MM.1S (cell line): ENCODE measurements around the gene GM2A.

Experiments
- DNase-seq: peaks from one replicate; pipeline ENCODE4 v3.0.0-alpha.2; 2015
- H2AFZ ChIP-seq: fragments of 300-600 bp; sonication (generic); 2 replicates; pipeline ENCODE4 v1.6.0; 2016; ENCODE audit warnings: antibody characterized with exemption, low read length
- H3F3A ChIP-seq: fragments of 300-600 bp; sonication (generic); 2 replicates; pipeline ENCODE4 v1.6.1; 2016; ENCODE audit warnings: mild to moderate bottlenecking, antibody characterized with exemption, low read length, moderate library complexity, mixed read lengths; ENCODE audit not compliant: insufficient read depth
- H3K27ac ChIP-seq: fragments of 300-600 bp; sonication (generic); 2 replicates; pipeline ENCODE4 v1.5.1; 2016; ENCODE audit warnings: mild to moderate bottlenecking, low read length
- H3K27me3 ChIP-seq: fragments of 300-600 bp; sonication (generic); replicated peaks from 2 replicates; pipeline ENCODE4 v1.6.0; 2016; ENCODE audit warnings: low read length; ENCODE audit not compliant: insufficient read depth
- H3K36me3 ChIP-seq: fragments of 300-600 bp; sonication (generic); replicated peaks from 2 replicates; pipeline ENCODE4 v1.6.1; 2016; ENCODE audit warnings: mild to moderate bottlenecking, low read length, mixed read lengths; ENCODE audit not compliant: insufficient read depth
- H3K4me1 ChIP-seq: fragments of 300-600 bp; sonication (generic); 2 replicates; pipeline ENCODE4 v1.6.1; 2016; ENCODE audit warnings: low read length, mixed read lengths
- H3K4me2 ChIP-seq: fragments of 300-600 bp; sonication (generic); 2 replicates; pipeline ENCODE4 v1.6.0; 2016; ENCODE audit warnings: low read depth, low read length
- H3K4me3 ChIP-seq: fragments of 300-600 bp; sonication (generic); 2 replicates; pipeline ENCODE4 v1.5.1; 2016; ENCODE audit warnings: low read length, mixed read lengths
- H3K79me2 ChIP-seq: fragments of 300-600 bp; sonication (generic); 2 replicates; pipeline ENCODE4 v1.6.1; 2016; ENCODE audit warnings: mixed run types, low read length, mixed read lengths
- H3K9ac ChIP-seq: fragments of 300-600 bp; sonication (generic); 2 replicates; pipeline ENCODE4 v1.6.1; 2016; ENCODE audit warnings: low read length, mixed read lengths
- H3K9me2 ChIP-seq: fragments of 300-600 bp; sonication (generic); replicated peaks from 2 replicates; pipeline ENCODE4 v1.6.1; 2016; ENCODE audit warnings: mild to moderate bottlenecking, low read length, mixed read lengths; ENCODE audit not compliant: insufficient read depth
- H3K9me3 ChIP-seq: fragments of 300-600 bp; sonication (generic); replicated peaks from 2 replicates; pipeline ENCODE4 v1.6.1; 2016; ENCODE audit warnings: mild to moderate bottlenecking, low read length, mixed read lengths; ENCODE audit not compliant: insufficient read depth
- H4K20me1 ChIP-seq: fragments of 300-600 bp; sonication (generic); 2 replicates; pipeline ENCODE4 v1.6.1; 2016; ENCODE audit warnings: mild to moderate bottlenecking, low read length, moderate library complexity, mixed read lengths; ENCODE audit not compliant: insufficient read depth
- EZH2 ChIP-seq: fragments of 300-600 bp; sonication (generic); optimal IDR thresholded peaks from 2 replicates; pipeline ENCODE3; 2017; ENCODE audit warnings: low read depth, mild to moderate bottlenecking, antibody characterized with exemption, low read length, mixed read lengths
- EZH2phosphoT487 ChIP-seq: fragments of 300-600 bp; sonication (generic); IDR thresholded peaks from 2 replicates; pipeline ENCODE4 v1.6.1; 2018; ENCODE audit warnings: antibody characterized with exemption, low read length
- TF ChIP-seq, protein P1 (sequence below): fragments of 300-600 bp; sonication (generic); IDR thresholded peaks from 2 replicates; pipeline ENCODE4 v1.5.1; 2016; ENCODE audit warnings: antibody characterized with exemption, low read length, mixed read lengths

The GM2A gene

DNA sequence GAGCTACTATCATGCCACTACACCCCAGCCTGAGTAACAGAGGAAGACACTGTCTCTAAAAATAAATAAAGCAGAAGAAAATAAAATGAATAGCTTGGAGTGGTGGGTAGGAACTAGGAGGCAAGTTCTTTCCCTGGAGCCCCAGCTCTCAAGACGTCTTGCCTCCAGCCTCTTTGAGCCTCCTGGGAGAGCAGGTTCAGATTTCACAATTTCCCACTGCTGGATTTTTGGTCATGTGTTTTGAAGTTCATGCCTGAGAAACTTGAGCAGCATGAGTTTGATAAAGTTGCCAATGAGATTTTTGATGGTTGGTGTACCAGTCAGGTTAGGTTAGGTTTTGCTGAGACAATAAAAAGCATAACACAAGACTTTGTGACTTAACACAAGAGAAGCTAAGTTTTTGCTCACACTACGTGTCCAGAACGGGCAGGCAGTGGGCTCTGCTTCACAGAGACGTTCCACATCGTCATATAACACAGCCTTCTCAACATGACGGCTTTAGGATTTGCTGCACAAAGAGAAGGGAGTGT is 25.0 kb upstream of the GM2A start:
- Histone ChIP-seq H3K9me3 (no peaks in the 10 kb centered on the region), H4K20me1 (no peaks in the 10 kb centered on the region), H3K4me2 (no peak overlapping the region), H3K4me1 (peaks cover 33% of the 10 kb centered on the region), H3K4me3 (no peak overlapping the region), H3K79me2 (peaks cover 11% of the 10 kb centered on the region), H3F3A (peaks cover 30% of the 10 kb centered on the region), H3K36me3 (no peaks in the 10 kb centered on the region), H2AFZ (no peak overlapping the region), H3K27ac (no peak overlapping the region), H3K27me3 (no peaks in the 10 kb centered on the region), H3K9ac (no peak overlapping the region), H3K9me2 (no peaks in the 10 kb centered on the region)
- TF ChIP-seq EZH2phosphoT487 (no peak), EZH2 (no peak)
- TF ChIP-seq, protein P1, sequence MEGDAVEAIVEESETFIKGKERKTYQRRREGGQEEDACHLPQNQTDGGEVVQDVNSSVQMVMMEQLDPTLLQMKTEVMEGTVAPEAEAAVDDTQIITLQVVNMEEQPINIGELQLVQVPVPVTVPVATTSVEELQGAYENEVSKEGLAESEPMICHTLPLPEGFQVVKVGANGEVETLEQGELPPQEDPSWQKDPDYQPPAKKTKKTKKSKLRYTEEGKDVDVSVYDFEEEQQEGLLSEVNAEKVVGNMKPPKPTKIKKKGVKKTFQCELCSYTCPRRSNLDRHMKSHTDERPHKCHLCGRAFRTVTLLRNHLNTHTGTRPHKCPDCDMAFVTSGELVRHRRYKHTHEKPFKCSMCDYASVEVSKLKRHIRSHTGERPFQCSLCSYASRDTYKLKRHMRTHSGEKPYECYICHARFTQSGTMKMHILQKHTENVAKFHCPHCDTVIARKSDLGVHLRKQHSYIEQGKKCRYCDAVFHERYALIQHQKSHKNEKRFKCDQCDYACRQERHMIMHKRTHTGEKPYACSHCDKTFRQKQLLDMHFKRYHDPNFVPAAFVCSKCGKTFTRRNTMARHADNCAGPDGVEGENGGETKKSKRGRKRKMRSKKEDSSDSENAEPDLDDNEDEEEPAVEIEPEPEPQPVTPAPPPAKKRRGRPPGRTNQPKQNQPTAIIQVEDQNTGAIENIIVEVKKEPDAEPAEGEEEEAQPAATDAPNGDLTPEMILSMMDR = no peak
- DNase-seq = no peak

DNA sequence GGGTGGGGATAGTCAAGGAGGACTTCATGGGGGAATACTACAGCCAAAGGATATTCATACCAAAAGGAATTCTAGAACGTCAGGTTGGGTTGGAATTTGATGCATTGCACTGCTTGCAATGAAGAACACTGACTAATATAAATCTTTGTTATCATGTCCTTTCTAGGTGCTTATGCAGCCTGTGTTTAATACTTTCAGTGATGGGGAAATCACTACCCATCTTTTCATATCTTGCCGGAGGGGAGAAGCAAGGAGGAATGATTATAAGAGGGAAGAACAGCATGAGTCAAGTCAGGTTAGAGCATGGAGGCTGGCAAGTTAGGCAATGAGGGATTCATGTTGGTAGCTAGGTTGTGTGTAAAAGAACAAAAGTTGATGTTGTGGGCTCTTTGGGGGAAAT is 24.0 kb upstream of the GM2A start:
- DNase-seq = no peak
- Histone ChIP-seq H3K4me3 (no peak overlapping the region), H3K4me1 (peaks cover 39% of the 10 kb centered on the region), H3K4me2 (no peak overlapping the region), H3F3A (peaks cover 31% of the 10 kb centered on the region), H3K79me2 (peaks cover under 1% of the 10 kb centered on the region), H3K27me3 (no peaks in the 10 kb centered on the region), H3K9me2 (no peaks in the 10 kb centered on the region), H3K9ac (no peak overlapping the region), H3K27ac (no peak overlapping the region), H3K36me3 (no peaks in the 10 kb centered on the region), H4K20me1 (no peaks in the 10 kb centered on the region), H3K9me3 (no peaks in the 10 kb centered on the region), H2AFZ (no peak overlapping the region)
- TF ChIP-seq, protein P1 = no peak
- no peak for TF ChIP-seq EZH2phosphoT487
- TF ChIP-seq EZH2 = no peak

DNA sequence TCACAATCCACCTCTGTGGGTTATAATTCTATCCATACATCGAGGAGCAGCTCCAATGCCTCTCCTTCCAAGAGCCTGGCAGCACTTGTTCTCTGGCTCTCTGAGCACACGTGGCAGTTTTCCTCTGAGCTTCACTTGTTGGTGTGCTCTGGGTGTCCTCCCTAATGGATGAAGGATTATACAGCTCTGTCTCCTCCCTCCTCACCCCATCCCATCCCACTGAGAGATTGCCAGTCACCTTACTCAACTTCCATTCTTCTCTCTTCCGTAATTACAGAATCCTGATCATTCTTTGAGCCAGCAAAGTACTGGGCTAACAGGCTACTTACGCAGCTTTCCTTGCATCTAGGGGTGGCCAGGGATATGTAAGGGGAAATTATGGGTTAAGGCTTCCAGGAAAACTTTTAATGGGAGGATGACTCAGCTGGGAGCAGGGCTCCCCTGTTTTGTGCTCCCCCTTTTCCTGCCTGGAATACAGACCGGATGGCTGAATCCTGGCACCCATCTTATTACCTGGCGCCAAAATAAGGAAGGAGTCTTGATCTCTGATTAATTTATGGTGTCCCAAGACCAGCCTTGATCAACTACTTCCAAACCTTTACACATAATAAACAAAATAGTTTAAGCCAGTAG is 22.8 kb upstream of the GM2A start:
- Histone ChIP-seq H3K4me1 (peaks cover 42% of the 10 kb centered on the region), H3K4me2 (no peak overlapping the region), H3K9ac (no peak overlapping the region), H3K79me2 (no peaks in the 10 kb centered on the region), H3K36me3 (no peaks in the 10 kb centered on the region), H2AFZ (no peak overlapping the region), H3K9me2 (no peaks in the 10 kb centered on the region), H3K27me3 (no peaks in the 10 kb centered on the region), H3K4me3 (no peak overlapping the region), H4K20me1 (no peaks in the 10 kb centered on the region), H3F3A (peaks cover 32% of the 10 kb centered on the region), H3K27ac (no peak overlapping the region), H3K9me3 (no peaks in the 10 kb centered on the region)
- no peak for TF ChIP-seq EZH2
- no peak for TF ChIP-seq EZH2phosphoT487
- TF ChIP-seq, protein P1 = no peak
- DNase-seq = no peak
